ENCODE data around the gene RTF2.

Gene RTF2

GRCh38 chr20:56442389-56443365, 25.8 kb upstream of the RTF2 start:
- Histone ChIP-seq H4K20me1 (ENCODE audit: insufficient read depth, low read length, poor library complexity, severe bottlenecking) (no peaks in the 10 kb centered on the region), H3K4me2 (ENCODE audit: low read depth, low read length, poor library complexity, severe bottlenecking) (peak overlapping the region; percentile 3), H3K79me2 (ENCODE audit: insufficient read depth, low read length) (no peaks in the 10 kb centered on the region), H3K27me3 (ENCODE audit: insufficient read depth, low read length, poor library complexity, severe bottlenecking) (no peaks in the 10 kb centered on the region), H3K9ac (ENCODE audit: low read depth, low read length, poor library complexity, severe bottlenecking) (no peak overlapping the region), H3F3A (ENCODE audit: low read depth) (no peaks in the 10 kb centered on the region), H3K36me3 (ENCODE audit: insufficient read depth, low read length) (no peaks in the 10 kb centered on the region), H3K9me2 (replicated peaks; ENCODE audit: low read depth, low read length) (no peaks in the 10 kb centered on the region), H3K4me1 (ENCODE audit: insufficient read depth, low read length, poor library complexity, severe bottlenecking) (peaks cover 32% of the 10 kb centered on the region), H3K4me3 (ENCODE audit: low read length, poor library complexity, severe bottlenecking) (no peak overlapping the region), H2AFZ (ENCODE audit: low read length) (no peak overlapping the region), H3K9me3 (ENCODE audit: insufficient read depth, low read depth, low read length) (no peaks in the 10 kb centered on the region)
- TF ChIP-seq EZH2phosphoT487 (IDR thresholded peaks at IDR 0.05; ENCODE audit: borderline replicate concordance) (no peak), CTCF (conservative IDR thresholded peaks at IDR 0.05; ENCODE audit: low read length) (no peak)

GRCh38 chr20:56443654-56444540, 24.5 kb upstream of the RTF2 start:
- Histone ChIP-seq H3K4me2 (ENCODE audit: low read depth, low read length, poor library complexity, severe bottlenecking) (no peak overlapping the region), H3F3A (ENCODE audit: low read depth) (no peaks in the 10 kb centered on the region), H3K79me2 (ENCODE audit: insufficient read depth, low read length) (no peaks in the 10 kb centered on the region), H2AFZ (ENCODE audit: low read length) (no peak overlapping the region), H3K4me3 (ENCODE audit: low read length, poor library complexity, severe bottlenecking) (no peak overlapping the region), H3K36me3 (ENCODE audit: insufficient read depth, low read length) (no peaks in the 10 kb centered on the region), H3K27me3 (ENCODE audit: insufficient read depth, low read length, poor library complexity, severe bottlenecking) (no peaks in the 10 kb centered on the region), H3K4me1 (ENCODE audit: insufficient read depth, low read length, poor library complexity, severe bottlenecking) (peaks cover 30% of the 10 kb centered on the region), H3K9ac (ENCODE audit: low read depth, low read length, poor library complexity, severe bottlenecking) (no peak overlapping the region), H4K20me1 (ENCODE audit: insufficient read depth, low read length, poor library complexity, severe bottlenecking) (no peaks in the 10 kb centered on the region), H3K9me3 (ENCODE audit: insufficient read depth, low read depth, low read length) (no peaks in the 10 kb centered on the region), H3K9me2 (replicated peaks; ENCODE audit: low read depth, low read length) (no peaks in the 10 kb centered on the region)
- TF ChIP-seq EZH2phosphoT487 (IDR thresholded peaks at IDR 0.05; ENCODE audit: borderline replicate concordance) (no peak), CTCF (conservative IDR thresholded peaks at IDR 0.05; ENCODE audit: low read length) (no peak)

GRCh38 chr20:56445130-56445529, 23.3 kb upstream of the RTF2 start:
- Histone ChIP-seq H2AFZ (ENCODE audit: low read length) (no peak overlapping the region), H3K27me3 (ENCODE audit: insufficient read depth, low read length, poor library complexity, severe bottlenecking) (no peaks in the 10 kb centered on the region)
- TF ChIP-seq CTCF (conservative IDR thresholded peaks at IDR 0.05; ENCODE audit: low read length) (no peak), EZH2phosphoT487 (IDR thresholded peaks at IDR 0.05; ENCODE audit: borderline replicate concordance) (no peak)

More at GRCh38 chr20:56445130-56445529, 23.3 kb upstream of the RTF2 start:
- Histone ChIP-seq H3K9me3 (ENCODE audit: insufficient read depth, low read depth, low read length) (no peaks in the 10 kb centered on the region), H3K36me3 (ENCODE audit: insufficient read depth, low read length) (no peaks in the 10 kb centered on the region), H3K4me2 (ENCODE audit: low read depth, low read length, poor library complexity, severe bottlenecking) (no peak overlapping the region), H4K20me1 (ENCODE audit: insufficient read depth, low read length, poor library complexity, severe bottlenecking) (no peaks in the 10 kb centered on the region), H3K9ac (ENCODE audit: low read depth, low read length, poor library complexity, severe bottlenecking) (no peak overlapping the region), H3K4me3 (ENCODE audit: low read length, poor library complexity, severe bottlenecking) (no peak overlapping the region), H3K9me2 (replicated peaks; ENCODE audit: low read depth, low read length) (no peaks in the 10 kb centered on the region), H3K79me2 (ENCODE audit: insufficient read depth, low read length) (no peaks in the 10 kb centered on the region), H3F3A (ENCODE audit: low read depth) (no peaks in the 10 kb centered on the region), H3K4me1 (ENCODE audit: insufficient read depth, low read length, poor library complexity, severe bottlenecking) (peaks cover 18% of the 10 kb centered on the region)

Data from Loucy (cell line).